ENCODE measurements around the gene MARCOL.

- no peak for TF ChIP-seq FOXK2 (IDR thresholded peaks at IDR 0.05)
- TF ChIP-seq TARDBP (IDR thresholded peaks at IDR 0.05), result no peak
- TF ChIP-seq ZNF384 (IDR thresholded peaks at IDR 0.05), result no peak
- no peak for TF ChIP-seq PKNOX1 (IDR thresholded peaks at IDR 0.05)
- TF ChIP-seq FOXM1 (IDR thresholded peaks at IDR 0.05; ENCODE audit: borderline replicate concordance), result no peak
- TF ChIP-seq FOXA1 (IDR thresholded peaks at IDR 0.05), result no peak
- TF ChIP-seq BHLHE40 (IDR thresholded peaks at IDR 0.05; ENCODE audit: borderline replicate concordance), result no peak
- no peak for TF ChIP-seq ARNT (IDR thresholded peaks at IDR 0.05)
- no peak for TF ChIP-seq LEF1 (IDR thresholded peaks at IDR 0.05; ENCODE audit: borderline replicate concordance)
Measured at GRCh38 chr5:148206620-148207019, 31.7 kb upstream of the MARCOL start.
